MCF 10A (cell line): ENCODE data around the gene ANKRD22. TPM values are rescaled to one million over a fixed set of nuclear protein-coding genes. Genes with fewer than 3 reads are reported as not detected.

ENCODE experiments used
- BruUV-seq: library from RNA; stranded (reverse); fragments of 400-500 nt; replicated peaks from 2 replicates; lab custom pipeline; 2021; lab: Mats Ljungman, UMichigan
- CTCF ChIA-PET: fragments of 300-600 bp; sonication (Branson Sonifier 250); formaldehyde crosslinking; extraction: SDS; loops from one replicate; lab custom pipeline; 2021; ENCODE audit warnings: antibody characterized with exemption, inconsistent platforms; lab: Yijun Ruan, JAX
- POLR2A ChIA-PET: fragments of 300-600, 350-650 bp; sonication (Branson Sonifier 250); formaldehyde crosslinking; extraction: SDS; loops from one replicate; lab custom pipeline; 2020; ENCODE audit warnings: antibody characterized with exemption, inconsistent platforms; lab: Yijun Ruan, JAX
- DNase-seq: peaks from one replicate; pipeline ENCODE4 v3.0.0-alpha.2; 2018; ENCODE audit not compliant: unreplicated experiment
- H3K27ac Mint-ChIP-seq: one replicate; pipeline ENCODE4 v1.8.0; 2022; ENCODE audit warnings: mild to moderate bottlenecking, low read depth, mixed read lengths; ENCODE audit not compliant: unreplicated experiment
- H3K27me3 Mint-ChIP-seq: one replicate; pipeline ENCODE4 v1.8.0; 2022; ENCODE audit warnings: mixed read lengths; ENCODE audit not compliant: insufficient read depth, unreplicated experiment
- H3K36me3 Mint-ChIP-seq: one replicate; pipeline ENCODE4 v1.8.0; 2022; ENCODE audit warnings: mild to moderate bottlenecking, moderate library complexity, mixed read lengths; ENCODE audit not compliant: insufficient read depth, unreplicated experiment
- H3K4me1 Mint-ChIP-seq: one replicate; pipeline ENCODE4 v1.8.0; 2022; ENCODE audit warnings: mixed read lengths; ENCODE audit not compliant: insufficient read depth, unreplicated experiment
- H3K4me3 Mint-ChIP-seq: one replicate; pipeline ENCODE4 v1.8.0; 2022; ENCODE audit warnings: mild to moderate bottlenecking, moderate library complexity, mixed read lengths; ENCODE audit not compliant: unreplicated experiment
- H3K9me3 Mint-ChIP-seq: one replicate; pipeline ENCODE4 v1.8.0; 2022; ENCODE audit warnings: mixed read lengths; ENCODE audit not compliant: unreplicated experiment
- intact Hi-C: fragments of 100-400 bp; cut with micrococcal nuclease; formaldehyde crosslinking; loops from 2 replicates; pipeline ENCODE4 v1.14.1; 2022
- total RNA-seq: library from RNA; stranded (reverse); gene quantifications from 2 replicates; pipeline ENCODE4 v1.2.3, GENCODE V29; 2022
- TF ChIP-seq, protein P1 (sequence below): fragments of 200-600 bp; IDR thresholded peaks from one replicate; pipeline ENCODE4 v1.8.0; 2022; ENCODE audit warnings: antibody characterized with exemption, mild to moderate bottlenecking; ENCODE audit not compliant: unreplicated experiment

Gene ANKRD22
- total RNA-seq, 1 experiment from 2014 or later = 0.26 TPM

DNA sequence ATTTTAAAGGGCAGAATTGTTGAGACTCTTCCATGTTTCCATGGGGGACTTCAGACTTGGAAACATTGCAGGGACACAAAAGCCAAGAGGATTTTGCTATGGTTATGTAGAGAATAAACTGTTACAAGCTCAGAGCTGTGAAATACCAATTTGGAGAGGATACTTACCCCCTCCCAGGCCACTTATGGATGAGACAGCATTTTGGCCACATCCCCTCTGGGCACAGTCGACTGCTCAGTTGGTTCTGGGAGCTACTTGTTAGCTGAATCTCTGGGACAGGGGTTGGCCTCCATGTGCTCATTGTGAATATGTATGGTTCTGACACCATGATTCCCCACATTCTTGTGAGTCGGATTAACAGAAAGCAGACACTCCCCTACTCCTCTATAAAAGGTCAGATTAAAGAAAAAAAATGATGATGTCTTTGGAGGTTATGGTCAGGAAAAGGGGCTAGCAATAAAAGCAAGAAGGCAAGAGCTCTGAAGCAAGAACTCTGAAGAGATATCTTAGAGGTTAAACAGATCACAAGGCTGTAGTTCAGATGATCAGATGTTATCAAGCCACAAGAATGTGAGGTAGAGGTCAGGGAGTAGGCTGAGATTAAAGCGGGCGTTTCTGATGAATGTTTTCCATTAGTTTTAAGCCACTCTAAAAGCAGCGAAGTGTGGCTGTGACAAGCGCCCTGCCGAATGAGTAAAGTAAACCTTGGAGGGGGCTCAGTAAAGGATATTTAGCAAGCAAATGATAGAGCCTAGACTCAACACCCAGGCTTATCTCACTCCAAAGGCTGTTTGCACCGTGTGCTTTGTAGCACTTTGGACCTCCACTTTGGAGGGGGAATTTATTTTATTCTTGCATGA, 45.6 kb upstream of the ANKRD22 start:
- POLR2A ChIA-PET = interaction anchor here (0.6 to 1.2 kb wide), 2 partner anchors 24 to 579 kb away, joined by 3 read pairs; no protein-coding TSS in a partner anchor
- TF ChIP-seq, protein P1, sequence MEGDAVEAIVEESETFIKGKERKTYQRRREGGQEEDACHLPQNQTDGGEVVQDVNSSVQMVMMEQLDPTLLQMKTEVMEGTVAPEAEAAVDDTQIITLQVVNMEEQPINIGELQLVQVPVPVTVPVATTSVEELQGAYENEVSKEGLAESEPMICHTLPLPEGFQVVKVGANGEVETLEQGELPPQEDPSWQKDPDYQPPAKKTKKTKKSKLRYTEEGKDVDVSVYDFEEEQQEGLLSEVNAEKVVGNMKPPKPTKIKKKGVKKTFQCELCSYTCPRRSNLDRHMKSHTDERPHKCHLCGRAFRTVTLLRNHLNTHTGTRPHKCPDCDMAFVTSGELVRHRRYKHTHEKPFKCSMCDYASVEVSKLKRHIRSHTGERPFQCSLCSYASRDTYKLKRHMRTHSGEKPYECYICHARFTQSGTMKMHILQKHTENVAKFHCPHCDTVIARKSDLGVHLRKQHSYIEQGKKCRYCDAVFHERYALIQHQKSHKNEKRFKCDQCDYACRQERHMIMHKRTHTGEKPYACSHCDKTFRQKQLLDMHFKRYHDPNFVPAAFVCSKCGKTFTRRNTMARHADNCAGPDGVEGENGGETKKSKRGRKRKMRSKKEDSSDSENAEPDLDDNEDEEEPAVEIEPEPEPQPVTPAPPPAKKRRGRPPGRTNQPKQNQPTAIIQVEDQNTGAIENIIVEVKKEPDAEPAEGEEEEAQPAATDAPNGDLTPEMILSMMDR = no peak
- Mint-ChIP-seq H3K4me1 (peaks cover 11% of the 10 kb centered on the region), H3K4me3 (no peak overlapping the region), H3K36me3 (peaks cover 14% of the 10 kb centered on the region), H3K27ac (no peak overlapping the region), H3K27me3 (no peaks in the 10 kb centered on the region), H3K9me3 (no peaks in the 10 kb centered on the region)
- intact Hi-C loops = no loop called here
- no peak for DNase-seq
- CTCF ChIA-PET = interaction anchor here (0.7 to 4.1 kb wide), 2 partner anchors 12 to 61 kb away, joined by 3 to 13 read pairs; no protein-coding TSS in a partner anchor
- no TSS peak for BruUV-seq

DNA sequence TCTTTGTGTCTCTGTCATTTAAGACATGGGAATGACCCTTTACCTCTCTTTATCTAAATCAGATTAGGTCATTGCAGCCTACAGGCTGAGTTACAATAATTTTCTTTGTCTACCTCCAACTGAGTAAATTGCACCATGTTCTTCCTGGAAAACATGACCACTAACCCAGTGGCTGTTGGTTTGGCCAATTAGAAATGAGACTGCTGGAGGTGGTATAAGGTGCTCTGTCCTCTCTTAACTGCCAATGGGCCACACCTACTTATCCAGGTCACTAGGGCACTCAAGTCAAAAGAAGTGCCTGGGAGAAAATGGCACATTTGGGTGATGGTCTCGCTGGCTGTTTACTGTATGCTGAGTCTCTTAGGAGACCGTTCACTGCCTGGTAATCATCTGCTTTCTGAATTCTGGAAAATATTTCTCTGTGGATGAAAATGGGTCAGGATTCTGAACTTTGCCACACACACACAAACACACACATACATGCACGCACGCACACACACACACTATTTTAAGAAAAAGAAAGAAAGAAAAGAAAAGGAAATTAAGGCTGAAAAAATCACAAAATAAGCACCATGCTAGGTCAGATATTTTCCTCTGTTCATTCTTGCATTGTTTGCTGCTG, 44.8 kb upstream of the ANKRD22 start:
- intact Hi-C loops = no loop called here
- Mint-ChIP-seq H3K4me3 (no peak overlapping the region), H3K4me1 (peaks cover 11% of the 10 kb centered on the region), H3K27ac (no peak overlapping the region), H3K9me3 (no peaks in the 10 kb centered on the region), H3K27me3 (no peaks in the 10 kb centered on the region), H3K36me3 (peaks cover 14% of the 10 kb centered on the region)
- no TSS peak for BruUV-seq
- CTCF ChIA-PET = interaction anchor here (0.7 kb wide), 1 partner anchor 11 kb away, joined by 3 read pairs; no protein-coding TSS in a partner anchor
- DNase-seq = no peak
- POLR2A ChIA-PET = interaction anchor here (0.6 to 4.9 kb wide), 3 partner anchors 14 to 579 kb away, joined by 3 to 34 read pairs (median 4); partner anchors contain the start of gene FAS
- TF ChIP-seq, protein P1 = no peak

DNA sequence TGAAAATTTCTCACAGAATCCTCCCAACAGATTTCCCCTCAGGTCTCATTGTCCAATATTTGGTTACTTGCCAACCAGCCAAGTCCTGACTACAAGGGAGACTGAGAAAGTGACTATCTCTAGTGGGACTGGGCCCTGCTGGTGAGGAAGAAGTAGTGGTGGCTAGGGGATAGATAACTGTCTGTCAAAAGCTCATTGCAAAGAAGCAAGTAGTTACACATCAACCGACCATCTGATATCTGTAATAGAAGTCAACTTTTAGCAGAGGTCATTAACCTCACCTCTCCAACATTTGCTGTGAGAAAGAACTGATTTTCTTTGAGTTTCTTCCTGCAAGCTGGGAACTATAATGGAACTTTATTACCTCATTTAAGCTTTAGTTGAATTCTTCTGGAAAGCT, 43.6 kb upstream of the ANKRD22 start:
- Mint-ChIP-seq H3K4me3 (no peak overlapping the region), H3K27ac (no peak overlapping the region), H3K27me3 (no peaks in the 10 kb centered on the region), H3K4me1 (peaks cover 19% of the 10 kb centered on the region), H3K36me3 (peaks cover 14% of the 10 kb centered on the region), H3K9me3 (no peaks in the 10 kb centered on the region)
- TF ChIP-seq, protein P1 = no peak
- no TSS peak for BruUV-seq
- CTCF ChIA-PET = interaction anchor here (0.7 to 1.5 kb wide), 4 partner anchors 37 to 93 kb away, joined by 3 to 8 read pairs (median 3); no protein-coding TSS in a partner anchor
- POLR2A ChIA-PET = interaction anchor here (0.7 to 4.9 kb wide), 5 partner anchors 10 to 98 kb away, joined by 3 to 34 read pairs (median 4); partner anchors contain the start of genes ANKRD22 and FAS
- intact Hi-C loops = no loop called here
- no peak for DNase-seq

DNA sequence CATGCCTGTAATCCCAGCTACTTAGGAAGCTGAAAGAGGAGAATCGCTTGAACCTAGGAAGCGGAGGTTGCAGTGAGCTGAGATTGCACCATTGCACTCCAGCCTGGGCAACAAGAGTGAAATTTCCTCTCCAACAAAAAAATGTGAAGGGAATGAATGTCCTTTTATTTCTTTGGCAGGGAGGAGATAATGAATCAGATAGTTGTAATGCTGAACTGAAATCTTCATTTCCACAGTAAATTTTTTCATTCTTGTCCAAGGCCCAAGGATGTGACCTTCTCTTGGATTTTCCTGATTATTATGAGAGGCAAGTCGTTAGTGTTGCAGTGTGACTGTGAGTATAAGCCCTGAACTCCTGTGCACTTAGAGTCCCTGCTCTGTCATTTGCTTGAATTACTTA, 42.0 kb upstream of the ANKRD22 start:
- intact Hi-C loops = no loop called here
- no TSS peak for BruUV-seq
- H3K4me1 Mint-ChIP-seq = peaks cover 23% of the 10 kb centered on the region

More for the DNA sequence above, 42.0 kb upstream of the ANKRD22 start:
- Mint-ChIP-seq H3K9me3 (no peaks in the 10 kb centered on the region), H3K36me3 (peaks cover 9% of the 10 kb centered on the region), H3K27me3 (no peaks in the 10 kb centered on the region), H3K27ac (no peak overlapping the region), H3K4me3 (no peak overlapping the region)
- TF ChIP-seq, protein P1 = no peak
- POLR2A ChIA-PET = interaction anchor here (0.9 to 4.9 kb wide), 2 partner anchors 11 to 13 kb away, joined by 3 to 34 read pairs; partner anchors contain the start of gene STAMBPL1
- no peak for DNase-seq
- CTCF ChIA-PET = interaction anchor here (0.6 to 1.5 kb wide), 4 partner anchors 41 to 94 kb away, joined by 3 to 5 read pairs (median 4); no protein-coding TSS in a partner anchor
